Stimulated activated CD8-positive, alpha-beta memory T cell treated with anti-CD3 and anti-CD28 coated beads, Interleukin-4, amount 100 ng/mL, for 4 hours (primary cell): Measurements from ENCODE around the gene XRN2.
"Not testable (repeated sequence)": the region's sequence is repeated elsewhere in the genome, so short reads cannot be mapped to it uniquely, and the experiment has no call there.

Experiments
- DNase-seq, 2 donors: peaks; one replicate each; pipeline ENCODE4 v3.0.0-alpha.2; 2020; ENCODE audit warnings: low read depth in 2 of 2, low spot score in 1 of 2

Gene XRN2

GRCh38 chr20:21413996-21414395, 110.9 kb downstream of the XRN2 start:
- not testable (repeated sequence) for DNase-seq

GRCh38 chr20:21419147-21419546, 116.0 kb downstream of the XRN2 start:
- not testable (repeated sequence) for DNase-seq

GRCh38 chr20:21421601-21422236, 118.6 kb downstream of the XRN2 start:
- DNase-seq: no peak

- not testable (repeated sequence) for DNase-seq
Measured at GRCh38 chr20:21423712-21424111, 120.6 kb downstream of the XRN2 start.

GRCh38 chr20:21424846-21425245, 121.7 kb downstream of the XRN2 start:
- no peak for DNase-seq

GRCh38 chr20:21430020-21430419, 126.9 kb downstream of the XRN2 start:
- no peak for DNase-seq

GRCh38 chr20:21432911-21433310, 129.8 kb downstream of the XRN2 start:
- no peak for DNase-seq

GRCh38 chr20:21433329-21433890, 130.3 kb downstream of the XRN2 start:
- no peak for DNase-seq

GRCh38 chr20:21435576-21435975, 132.4 kb downstream of the XRN2 start:
- no peak for DNase-seq

- DNase-seq: no peak
Measured at GRCh38 chr20:21436205-21436604, 133.1 kb downstream of the XRN2 start.

GRCh38 chr20:21437248-21437647, 134.1 kb downstream of the XRN2 start:
- DNase-seq: no peak

- no peak for DNase-seq
Measured at GRCh38 chr20:21437816-21438215, 134.7 kb downstream of the XRN2 start.
